Hepatocyte (in vitro differentiated cells): Measurements from ENCODE around the gene TAX1BP1. TPM values are rescaled to one million over a fixed set of nuclear protein-coding genes. Genes with fewer than 3 reads are reported as not detected.
A peak's percentile ranks its signal among the peaks of the same experiment; 100 is the strongest.

Experiments used
- DNase-seq: peaks from one replicate; pipeline ENCODE4 v3.0.0-alpha.2; 2016; ENCODE audit warnings: low spot score
- H2AFZ ChIP-seq: fragments of 200-600 bp; sonication (generic); 2 replicates; pipeline ENCODE4 v1.6.0; 2016; ENCODE audit warnings: antibody characterized with exemption, mild to moderate bottlenecking
- H3K27ac ChIP-seq: fragments of 200-600 bp; sonication (generic); 2 replicates; pipeline ENCODE4 v1.5.1; 2016; ENCODE audit warnings: mild to moderate bottlenecking
- H3K27me3 ChIP-seq: fragments of 200-600 bp; sonication (generic); 2 replicates; pipeline ENCODE4 v1.6.1; 2016
- H3K36me3 ChIP-seq: fragments of 200-600 bp; sonication (generic); replicated peaks from 2 replicates; pipeline ENCODE4 v1.5.1; 2016; ENCODE audit warnings: low read depth; ENCODE audit not compliant: insufficient read depth
- H3K4me1 ChIP-seq: fragments of 200-600 bp; sonication (generic); 2 replicates; pipeline ENCODE4 v1.5.1; 2016; ENCODE audit warnings: mild to moderate bottlenecking, moderate library complexity; ENCODE audit not compliant: insufficient read depth
- H3K4me2 ChIP-seq: fragments of 200-600 bp; sonication (generic); 2 replicates; pipeline ENCODE4 v1.6.0; 2016
- H3K4me3 ChIP-seq: fragments of 200-600 bp; sonication (generic); 2 replicates; pipeline ENCODE4 v1.5.1; 2016; ENCODE audit warnings: mild to moderate bottlenecking
- H3K79me2 ChIP-seq: fragments of 200-600 bp; sonication (generic); 2 replicates; pipeline ENCODE4 v1.6.0; 2017; ENCODE audit warnings: mild to moderate bottlenecking
- H3K9me2 ChIP-seq: fragments of 200-600 bp; sonication (generic); replicated peaks from 2 replicates; pipeline ENCODE4 v1.6.0; 2017; ENCODE audit warnings: mild to moderate bottlenecking; ENCODE audit not compliant: insufficient read depth
- H3K9me3 ChIP-seq: fragments of 200-600 bp; sonication (generic); 2 replicates; pipeline ENCODE4 v1.5.1; 2016; ENCODE audit warnings: low read depth, mild to moderate bottlenecking
- H4K20me1 ChIP-seq: fragments of 200-600 bp; sonication (generic); 2 replicates; pipeline ENCODE4 v1.6.0; 2016; ENCODE audit warnings: mild to moderate bottlenecking; ENCODE audit not compliant: insufficient read depth, poor library complexity, severe bottlenecking
- CTCF ChIP-seq: fragments of 200-600 bp; sonication (generic); IDR thresholded peaks from 2 replicates; pipeline ENCODE4 v1.5.1; 2016; ENCODE audit warnings: antibody characterized with exemption, mild to moderate bottlenecking; ENCODE audit not compliant: poor library complexity
- EZH2 ChIP-seq: fragments of 200-600 bp; sonication (generic); IDR thresholded peaks from 2 replicates; pipeline ENCODE4 v1.6.1; 2016; ENCODE audit warnings: antibody characterized with exemption, mild to moderate bottlenecking, borderline replicate concordance
- EZH2phosphoT487 ChIP-seq: fragments of 200-600 bp; sonication (generic); IDR thresholded peaks from one replicate; pipeline ENCODE4 v1.6.1; 2018; ENCODE audit warnings: antibody characterized with exemption, mild to moderate bottlenecking, low read depth, moderate library complexity; ENCODE audit not compliant: unreplicated experiment, severe bottlenecking
- WGBS: methylation state at CpG from one replicate; pipeline ENCODE4 v1.1.6; 2016; ENCODE audit warnings: low lambda C conversion rate; ENCODE audit errors: missing lambda C conversion rate; 5-methylcytosine and 5-hydroxymethylcytosine counted together
- polyA plus RNA-seq: library from polyadenylated mRNA; unstranded; fragments of >200 nt; fragmentation: Nextera tagmentation; extraction: Ambion mirVana; gene quantifications from 2 replicates; pipeline ENCODE4 v1.2.1, GENCODE V29; 2016
- total RNA-seq: library from RNA; depleted of rRNA; stranded (reverse); fragments of >200 nt; gene quantifications from 2 replicates; pipeline ENCODE4 v1.2.3, GENCODE V29; 2014

TAX1BP1 gene
- total and polyA plus RNA-seq, 2 experiments from 2014 or later, result 104 to 110 TPM

GRCh38 chr7:27697861-27698430 is 42.0 kb upstream of the TAX1BP1 start:
- Histone ChIP-seq H2AFZ (no peak overlapping the region), H3K36me3 (no peaks in the 10 kb centered on the region), H3K27me3 (no peaks in the 10 kb centered on the region), H3K4me1 (no peaks in the 10 kb centered on the region), H3K27ac (peak overlapping the region; percentile 59), H3K9me3 (no peaks in the 10 kb centered on the region), H4K20me1 (no peaks in the 10 kb centered on the region), H3K4me3 (no peak overlapping the region), H3K4me2 (no peak overlapping the region), H3K9me2 (no peaks in the 10 kb centered on the region), H3K79me2 (no peaks in the 10 kb centered on the region)
- DNase-seq, result peak; percentile 63
- WGBS, result 67% methylated on average over 3 of the region's 3 CpGs
- TF ChIP-seq EZH2, result no peak
- TF ChIP-seq EZH2phosphoT487, result no peak
- no peak for TF ChIP-seq CTCF

- no peak overlapping the region for H3K4me3 ChIP-seq
- no peaks in the 10 kb centered on the region for H4K20me1 ChIP-seq
- no peak overlapping the region for H3K4me2 ChIP-seq
- no peaks in the 10 kb centered on the region for H3K4me1 ChIP-seq
- no peaks in the 10 kb centered on the region for H3K36me3 ChIP-seq
- no peak overlapping the region for H2AFZ ChIP-seq
- H3K79me2 ChIP-seq, result no peaks in the 10 kb centered on the region
- no peaks in the 10 kb centered on the region for H3K27me3 ChIP-seq
- DNase-seq, result no peak
- TF ChIP-seq EZH2phosphoT487, result no peak
- no peak for TF ChIP-seq EZH2
- no peak for TF ChIP-seq CTCF
- no peak overlapping the region for H3K27ac ChIP-seq
- H3K9me2 ChIP-seq, result no peaks in the 10 kb centered on the region
- no peaks in the 10 kb centered on the region for H3K9me3 ChIP-seq
- 93% methylated on average over 2 of the region's 2 CpGs for WGBS
Observed at GRCh38 chr7:27699751-27700150, 40.2 kb upstream of the TAX1BP1 start.

GRCh38 chr7:27700501-27700900 is 39.5 kb upstream of the TAX1BP1 start:
- Histone ChIP-seq H3K9me3 (no peaks in the 10 kb centered on the region), H3K27me3 (no peaks in the 10 kb centered on the region), H3K27ac (no peak overlapping the region), H3K9me2 (no peaks in the 10 kb centered on the region), H3K4me3 (no peak overlapping the region), H4K20me1 (no peaks in the 10 kb centered on the region), H3K36me3 (no peaks in the 10 kb centered on the region), H3K4me2 (no peak overlapping the region), H3K79me2 (no peaks in the 10 kb centered on the region), H2AFZ (no peak overlapping the region), H3K4me1 (no peaks in the 10 kb centered on the region)
- WGBS, result 89% methylated on average over 6 of the region's 6 CpGs
- TF ChIP-seq EZH2, result no peak
- TF ChIP-seq EZH2phosphoT487, result no peak
- no peak for TF ChIP-seq CTCF
- DNase-seq, result no peak

GRCh38 chr7:27703181-27703580 is 36.8 kb upstream of the TAX1BP1 start:
- H4K20me1 ChIP-seq, result no peaks in the 10 kb centered on the region
- no peaks in the 10 kb centered on the region for H3K9me3 ChIP-seq
- no peak overlapping the region for H3K4me3 ChIP-seq
- WGBS, result 100% methylated on average over 1 of the region's 1 CpG
- no peaks in the 10 kb centered on the region for H3K9me2 ChIP-seq
- no peaks in the 10 kb centered on the region for H3K36me3 ChIP-seq
- TF ChIP-seq CTCF (no peak), EZH2 (no peak), EZH2phosphoT487 (no peak)
- no peak overlapping the region for H2AFZ ChIP-seq
- H3K27ac ChIP-seq, result no peak overlapping the region
- H3K27me3 ChIP-seq, result no peaks in the 10 kb centered on the region
- no peak overlapping the region for H3K4me2 ChIP-seq
- DNase-seq, result no peak
- H3K79me2 ChIP-seq, result no peaks in the 10 kb centered on the region
- H3K4me1 ChIP-seq, result no peaks in the 10 kb centered on the region
